UCSD-AML1 (cell line): ENCODE measurements around the gene LPAR2.
"Not testable (repeated sequence)": the region's sequence is repeated elsewhere in the genome, so short reads cannot be mapped to it uniquely, and the experiment has no call there.

Source experiments
- DNase-seq: peaks from one replicate; lab custom pipeline; 2025; ENCODE audit not compliant: unreplicated experiment; lab: John Stamatoyannopoulos, UW

Gene LPAR2

DNA sequence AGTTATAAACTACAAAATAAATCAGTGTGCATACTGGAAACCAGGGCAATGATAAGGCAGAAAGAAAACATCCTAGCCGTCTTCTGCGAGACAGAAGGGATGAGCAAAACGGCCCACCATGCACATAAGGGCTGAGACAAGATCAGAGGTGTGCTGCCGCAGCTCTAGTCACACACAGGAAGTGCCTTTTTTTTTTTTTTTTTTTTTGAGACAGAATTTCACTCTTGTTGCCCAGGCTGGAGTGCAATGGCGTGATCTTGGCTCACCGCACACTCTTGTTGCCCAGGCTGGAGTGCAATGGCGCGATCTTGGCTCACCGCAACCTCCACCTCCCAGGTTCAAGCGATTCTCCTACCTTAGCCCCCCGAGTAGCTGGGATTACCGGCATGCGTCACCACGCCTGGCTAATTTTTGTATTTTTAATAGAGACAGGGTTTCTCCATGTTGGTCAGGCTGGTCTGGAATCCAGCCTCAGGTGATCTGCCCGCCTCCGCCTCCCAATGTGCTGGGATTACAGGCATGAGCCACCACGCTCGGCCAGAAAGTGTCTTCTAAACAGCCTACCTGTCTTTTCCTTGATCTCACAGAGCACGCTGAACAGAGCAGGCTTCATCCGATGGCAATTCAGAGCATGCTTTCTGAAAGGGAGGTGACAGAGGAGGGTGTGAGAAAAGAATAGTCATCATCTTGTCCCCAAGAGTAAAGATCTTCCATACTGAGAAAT, 29.1 kb downstream of the LPAR2 start:
- DNase-seq, result not testable (repeated sequence)

- no peak for DNase-seq
Measured at GRCh38 chr19:19597809-19598306, 30.2 kb downstream of the LPAR2 start.

DNA sequence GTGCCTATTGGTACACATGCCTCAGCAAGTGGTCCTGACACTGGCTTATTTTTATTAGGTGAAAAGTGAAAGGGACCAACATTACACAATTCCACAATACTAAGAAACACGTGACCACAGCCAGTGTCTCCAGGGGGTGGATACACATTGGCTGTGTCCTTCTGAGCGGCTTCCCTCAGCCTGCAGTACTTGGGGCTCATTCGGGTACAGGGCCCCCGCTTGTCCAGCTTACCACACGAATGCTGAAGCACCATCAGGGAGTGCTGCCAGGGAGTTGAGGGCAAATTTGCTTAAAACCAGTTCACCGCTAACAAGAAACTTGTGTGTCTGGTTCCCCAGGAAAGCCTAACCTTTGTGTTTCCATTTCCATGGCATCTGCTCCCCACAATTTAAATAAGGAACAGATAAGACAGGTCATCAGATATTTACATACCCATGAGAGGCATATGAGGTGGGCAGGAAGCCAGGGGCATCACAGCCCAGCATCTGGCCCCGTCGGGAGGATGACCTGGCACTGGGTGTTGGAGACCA, 32.8 kb downstream of the LPAR2 start:
- DNase-seq, result no peak

DNA sequence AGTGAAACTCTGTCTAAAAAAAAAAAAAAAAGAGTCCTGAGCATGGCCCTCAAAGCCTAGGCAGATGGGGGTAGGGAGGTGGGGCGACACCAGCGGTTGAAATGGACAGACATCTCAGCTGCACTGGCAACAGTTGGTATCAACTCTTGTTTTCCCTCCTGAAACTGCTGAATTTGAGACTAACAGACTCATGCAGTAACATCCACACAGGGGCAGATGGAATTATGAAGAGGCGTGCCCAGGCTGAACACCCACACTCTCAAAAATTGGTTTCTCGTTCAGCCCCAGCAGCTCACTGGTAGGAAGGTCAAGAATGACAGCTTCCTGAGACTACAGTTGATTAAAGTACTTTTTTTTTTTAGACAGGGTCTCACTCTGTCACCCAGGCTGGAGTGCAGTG, 33.6 kb downstream of the LPAR2 start:
- no peak for DNase-seq

GRCh38 chr19:19592690-19593089, 35.3 kb downstream of the LPAR2 start:
- no peak for DNase-seq

- DNase-seq, result no peak
Measured at GRCh38 chr19:19591133-19591825, 36.7 kb downstream of the LPAR2 start.

GRCh38 chr19:19588546-19588945, 39.5 kb downstream of the LPAR2 start:
- no peak for DNase-seq

DNA sequence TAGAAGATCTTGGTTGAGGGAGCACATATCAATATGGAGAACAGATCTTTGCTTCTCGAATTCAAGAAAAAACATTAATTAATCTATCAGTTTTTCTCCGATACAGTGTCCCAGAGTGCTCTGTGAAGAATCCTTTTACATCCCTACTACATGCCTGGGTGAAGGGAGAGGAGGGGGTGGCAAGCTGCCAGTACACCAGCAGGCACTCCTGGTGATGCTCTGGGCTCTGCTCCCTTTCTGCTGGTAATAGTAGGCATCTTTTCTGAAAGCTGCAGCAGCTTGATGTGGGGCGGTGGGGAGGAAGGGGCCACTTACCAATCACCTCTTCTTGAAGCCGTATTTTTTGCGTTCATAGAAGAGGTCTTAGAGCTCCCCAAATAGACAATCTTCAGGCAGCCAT, 40.2 kb downstream of the LPAR2 start:
- DNase-seq, result no peak

DNA sequence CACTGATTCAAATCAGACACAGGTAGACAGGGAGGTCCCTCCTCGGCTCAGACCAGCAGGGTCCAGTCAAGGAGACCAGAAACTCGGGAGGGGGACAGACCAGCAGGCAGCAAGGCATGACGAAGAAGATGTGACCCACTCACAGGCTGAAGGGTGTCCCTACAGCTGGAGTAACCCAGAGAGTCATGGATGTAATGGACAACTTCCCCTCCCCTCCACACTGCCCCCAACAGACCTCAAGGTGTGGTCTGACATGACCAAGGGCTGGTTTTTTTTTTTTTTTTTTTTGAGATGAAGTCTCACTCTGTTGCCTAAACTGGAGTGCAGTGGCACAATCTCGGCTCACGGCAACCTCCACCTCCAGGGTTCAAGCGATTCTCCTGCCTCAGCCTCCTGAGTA, 43.7 kb downstream of the LPAR2 start:
- DNase-seq, result no peak

DNA sequence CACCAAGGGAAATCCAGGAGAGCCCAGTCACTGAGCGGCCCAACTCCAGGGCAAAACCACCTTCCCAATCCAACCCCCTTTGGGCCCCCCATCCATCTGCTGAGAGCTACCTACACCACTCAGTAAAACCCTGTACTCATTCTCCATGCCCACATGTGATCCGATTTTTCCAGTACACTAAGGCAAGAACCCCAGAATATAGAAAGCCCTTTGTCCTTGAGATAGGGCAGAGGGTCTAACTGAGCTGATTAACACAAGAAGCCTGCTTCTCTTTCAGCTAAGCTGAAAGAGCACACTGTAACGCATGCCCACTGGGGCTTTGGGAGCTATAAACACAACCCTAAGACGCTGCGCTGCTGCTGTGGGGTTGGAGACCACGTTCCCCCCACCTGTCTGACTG, 45.5 kb downstream of the LPAR2 start:
- DNase-seq, result no peak

GRCh38 chr19:19581391-19581790, 46.6 kb downstream of the LPAR2 start:
- DNase-seq, result no peak

DNA sequence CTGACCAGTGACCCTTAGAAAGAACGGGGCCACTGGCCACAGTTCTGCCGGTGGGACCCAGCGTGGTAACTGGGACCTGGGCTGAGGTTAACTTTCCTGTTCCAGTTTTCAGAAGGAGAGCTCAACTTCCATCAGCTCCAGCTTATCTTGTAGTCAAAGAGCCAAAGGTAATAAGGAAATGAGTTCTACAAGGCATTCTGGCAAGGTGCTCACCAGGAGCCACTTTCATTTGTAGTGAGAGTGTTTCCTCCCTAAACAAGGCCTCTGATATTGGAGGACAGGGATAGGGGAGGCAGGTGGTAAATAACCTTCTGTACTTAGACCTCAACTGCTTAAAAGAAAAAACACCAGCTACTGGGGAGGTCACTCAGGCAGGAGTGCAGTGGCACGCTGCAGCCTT, 47.6 kb downstream of the LPAR2 start:
- no peak for DNase-seq

DNA sequence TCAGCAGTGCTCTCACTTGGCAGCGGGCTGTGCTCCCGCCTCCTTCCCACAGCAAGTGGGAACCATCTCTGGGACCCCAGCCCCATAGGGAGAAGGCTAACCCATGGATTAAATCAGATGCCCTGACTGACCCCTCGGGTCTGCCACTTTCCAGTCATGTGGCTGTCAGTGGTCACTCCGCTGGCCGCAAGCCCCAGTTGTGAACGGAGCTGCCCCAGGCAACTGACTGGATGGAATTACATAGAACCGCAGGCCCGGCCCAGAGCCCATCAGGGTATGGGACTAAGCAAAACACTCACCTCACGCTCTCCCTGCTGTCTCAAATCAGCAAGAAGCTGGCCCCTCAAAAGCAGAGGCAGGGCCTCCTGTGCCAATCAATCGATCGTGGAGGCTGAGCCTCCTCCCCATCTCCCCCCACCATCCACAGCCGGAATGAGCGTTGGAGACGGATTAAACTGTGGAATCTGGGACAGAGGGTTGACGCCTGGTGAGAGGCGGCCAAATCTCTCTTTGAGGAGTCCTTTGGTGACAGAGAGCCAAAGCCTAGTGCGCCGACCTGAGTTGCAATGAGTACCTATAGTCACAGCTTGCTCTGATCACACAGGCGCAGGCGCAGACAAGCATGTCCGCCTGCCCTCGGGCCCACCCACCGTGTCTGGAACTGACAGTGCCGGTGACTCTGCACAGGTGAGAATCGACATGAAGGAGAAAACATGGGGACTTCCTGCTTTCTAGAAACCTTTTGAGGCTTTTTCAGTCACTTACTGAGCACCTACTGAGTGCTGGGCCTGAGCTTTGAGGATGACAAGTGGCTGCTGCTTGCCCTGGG, 48.3 kb downstream of the LPAR2 start:
- no peak for DNase-seq

DNA sequence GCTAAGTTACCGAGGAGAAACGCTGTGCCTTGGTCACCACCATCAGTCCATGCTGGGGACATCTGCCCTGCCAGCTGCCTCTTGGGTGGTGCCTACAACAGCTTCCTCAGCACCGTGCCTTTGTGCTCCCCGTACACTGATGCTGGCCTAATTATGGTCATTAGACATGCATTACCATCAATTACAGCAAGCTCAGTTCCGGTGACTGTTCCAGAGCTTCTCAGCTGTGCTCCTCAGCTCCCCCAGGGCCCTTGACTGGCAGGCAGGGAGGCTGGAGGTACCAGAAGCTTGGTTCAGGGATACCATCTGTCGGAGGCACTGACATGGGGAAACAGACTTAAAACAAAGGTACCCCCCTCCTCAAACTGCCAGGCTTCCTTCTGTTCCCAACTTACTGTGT, 49.8 kb downstream of the LPAR2 start:
- no peak for DNase-seq

DNA sequence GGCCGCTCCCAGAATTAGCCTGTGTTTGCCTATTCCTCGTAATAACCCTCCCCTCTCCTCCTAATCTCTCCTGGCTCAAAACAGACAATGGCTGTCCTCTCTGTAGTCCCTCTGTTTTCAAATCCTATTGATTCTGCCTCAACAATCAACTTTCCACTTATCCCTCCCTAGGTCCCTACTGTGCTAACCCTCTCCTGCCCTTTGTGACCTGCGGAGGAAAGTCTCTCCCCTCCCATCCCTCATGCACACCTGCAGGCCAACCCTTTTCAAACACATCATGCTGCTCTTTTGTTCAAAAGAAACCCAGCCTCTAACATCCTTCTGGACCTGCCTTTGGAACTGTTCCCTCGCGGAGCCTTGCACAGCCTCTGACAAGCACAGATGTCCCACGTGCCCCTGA, 52.6 kb downstream of the LPAR2 start:
- no peak for DNase-seq
